Mononuclear cell (primary cell): ENCODE data around the gene ATP5PB. TPM values are rescaled to one million over a fixed set of nuclear protein-coding genes. Genes with fewer than 3 reads are reported as not detected.
A peak's percentile ranks its signal among the peaks of the same experiment; 100 is the strongest.

Experiments used
- H3K27me3 ChIP-seq: 2 replicates; pipeline ENCODE4 v1.6.0; 2011; ENCODE audit warnings: low read length, control low read depth; ENCODE audit not compliant: insufficient read depth
- H3K4me1 ChIP-seq: 2 replicates; pipeline ENCODE4 v1.5.1; 2011; ENCODE audit warnings: mild to moderate bottlenecking, low read length, control low read depth; ENCODE audit not compliant: insufficient read depth
- H3K4me3 ChIP-seq: 2 replicates; pipeline ENCODE4 v1.5.1; 2011; ENCODE audit warnings: mild to moderate bottlenecking, low read length, moderate library complexity
- H3K9me3 ChIP-seq: 2 replicates; pipeline ENCODE4 v1.5.1; 2011; ENCODE audit warnings: low read depth, mild to moderate bottlenecking, control low read depth, low read length
- total RNA-seq: library from RNA; depleted of rRNA; stranded (reverse); fragments of >200 nt; gene quantifications from one replicate; pipeline ENCODE4 v1.2.3, GENCODE V29; 2012

Gene ATP5PB
- total RNA-seq, 1 donor: 177 TPM

GRCh38 chr1:111462370-111463028 is 13.2 kb downstream of the ATP5PB start:
- H3K4me1 ChIP-seq: no peaks in the 10 kb centered on the region
- no peaks in the 10 kb centered on the region for H3K9me3 ChIP-seq
- no peaks in the 10 kb centered on the region for H3K27me3 ChIP-seq
- H3K4me3 ChIP-seq: no peak overlapping the region

DNA sequence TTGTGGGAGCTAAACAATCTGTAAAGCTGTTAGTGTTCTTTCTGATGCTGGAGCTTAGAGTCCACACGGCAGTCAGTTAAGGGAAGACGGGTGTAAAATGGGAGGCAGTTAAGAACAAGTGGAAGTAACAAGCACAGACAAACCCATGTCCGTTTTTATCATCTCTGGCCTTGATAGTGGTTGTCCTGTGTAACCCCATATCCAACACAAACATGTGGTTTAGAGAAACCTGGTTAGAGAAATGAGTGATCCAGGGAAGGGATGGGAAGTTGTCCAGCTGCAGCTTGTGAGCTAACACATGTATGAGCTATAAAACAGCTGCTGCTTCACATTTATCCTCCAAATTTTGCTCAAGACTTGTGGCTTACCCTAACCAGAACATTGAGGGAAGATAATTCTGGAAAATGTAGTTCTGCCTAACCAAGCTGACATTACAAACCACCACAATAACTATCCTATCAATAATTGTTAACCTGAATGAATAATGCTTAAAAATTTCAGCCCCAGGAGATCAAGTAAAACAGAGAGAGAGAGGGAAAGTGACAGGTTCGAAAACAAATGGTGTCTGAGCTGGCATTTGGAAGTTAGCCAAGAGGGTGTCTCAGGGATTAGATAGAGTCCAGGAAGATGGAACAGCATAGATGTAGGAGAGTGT is 13.9 kb downstream of the ATP5PB start:
- Histone ChIP-seq H3K4me1 (no peaks in the 10 kb centered on the region), H3K27me3 (no peaks in the 10 kb centered on the region), H3K4me3 (no peak overlapping the region), H3K9me3 (no peaks in the 10 kb centered on the region)

- H3K27me3 ChIP-seq: no peaks in the 10 kb centered on the region
- no peak overlapping the region for H3K4me3 ChIP-seq
- peaks cover 21% of the 10 kb centered on the region for H3K4me1 ChIP-seq
- no peaks in the 10 kb centered on the region for H3K9me3 ChIP-seq
These were observed 16.5 kb downstream of the ATP5PB start for GRCh38 chr1:111465754-111466153.

- Histone ChIP-seq H3K4me3 (no peak overlapping the region), H3K4me1 (peaks cover 28% of the 10 kb centered on the region), H3K27me3 (no peaks in the 10 kb centered on the region), H3K9me3 (no peaks in the 10 kb centered on the region)
These were observed 17.2 kb downstream of the ATP5PB start for GRCh38 chr1:111466480-111466879.

DNA sequence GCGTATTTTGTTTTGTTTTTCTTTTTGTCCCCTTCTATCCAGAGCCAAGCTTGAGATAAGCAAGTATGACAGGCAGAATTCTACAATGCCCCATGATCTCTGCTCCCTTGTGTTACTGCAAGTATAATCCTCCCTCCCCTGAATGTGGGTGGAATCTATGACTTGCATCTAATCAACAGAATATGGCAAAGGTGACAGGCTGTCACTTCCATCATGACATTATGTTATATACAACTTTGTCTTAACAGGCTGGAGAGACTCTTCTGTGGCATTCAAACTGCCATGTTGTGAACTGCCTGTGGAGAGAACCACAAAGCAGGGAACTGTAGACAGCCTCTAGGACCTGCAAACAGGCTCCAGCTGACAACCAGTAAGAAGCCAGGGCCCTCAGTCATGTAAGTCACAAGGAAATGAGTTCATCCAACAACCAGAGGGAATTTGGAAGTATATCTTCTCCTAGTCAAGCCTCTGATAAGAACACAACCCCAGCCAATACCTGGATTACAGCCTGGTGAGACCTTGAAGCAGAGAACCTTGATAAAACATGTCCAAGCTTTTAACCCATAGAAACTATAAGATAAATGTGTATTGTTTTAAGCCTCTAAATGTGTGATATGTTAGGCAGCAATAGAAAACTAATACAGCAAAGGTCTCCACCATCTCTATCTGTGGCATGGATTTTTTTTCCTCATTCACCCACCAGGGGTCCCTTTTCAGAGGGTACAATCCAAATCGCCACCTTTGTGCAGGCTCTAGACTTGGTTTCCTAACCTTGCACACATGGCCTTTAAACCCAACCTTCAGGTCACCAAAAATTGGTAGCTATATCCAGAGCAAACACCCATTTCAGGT is 18.8 kb downstream of the ATP5PB start:
- Histone ChIP-seq H3K4me3 (no peak overlapping the region), H3K4me1 (peaks cover 44% of the 10 kb centered on the region), H3K9me3 (no peaks in the 10 kb centered on the region), H3K27me3 (no peaks in the 10 kb centered on the region)

DNA sequence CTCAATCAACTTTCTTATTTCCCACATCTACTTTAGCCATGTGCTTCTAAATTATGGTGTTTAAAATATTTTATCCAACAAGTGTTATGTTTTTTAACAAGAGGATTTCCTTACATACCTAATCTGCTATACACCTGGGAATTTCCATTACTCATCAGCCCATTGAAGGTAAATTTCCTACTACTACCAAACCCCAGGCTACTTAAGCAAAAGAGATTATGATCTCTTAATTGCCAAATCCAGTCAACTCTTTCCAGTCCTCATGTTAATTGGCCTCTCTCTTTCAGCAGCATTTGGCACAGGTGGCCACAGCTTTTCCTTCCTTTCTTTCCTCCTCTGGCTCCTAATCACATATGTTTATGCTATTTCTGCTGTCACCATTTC is 19.4 kb downstream of the ATP5PB start:
- peaks cover 50% of the 10 kb centered on the region for H3K4me1 ChIP-seq
- no peaks in the 10 kb centered on the region for H3K27me3 ChIP-seq
- no peaks in the 10 kb centered on the region for H3K9me3 ChIP-seq
- H3K4me3 ChIP-seq: no peak overlapping the region

DNA sequence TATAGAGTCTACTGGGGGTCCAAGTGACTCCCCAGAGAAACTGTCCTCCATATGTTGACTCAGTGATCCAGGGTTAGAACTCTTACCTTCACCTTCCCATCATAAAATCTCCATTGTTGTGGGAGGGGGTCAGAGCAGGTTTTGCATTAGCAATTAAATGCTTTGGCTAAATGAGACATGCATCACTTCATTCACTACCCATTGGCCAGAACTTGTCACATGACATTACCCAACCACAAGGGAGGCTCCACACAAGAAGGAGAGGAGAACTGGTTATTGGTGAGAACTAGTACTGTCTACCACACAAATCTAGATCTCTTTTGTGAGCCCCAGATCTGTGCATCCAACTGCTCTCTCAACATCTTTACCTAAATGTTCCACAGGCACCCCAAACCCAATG is 20.3 kb downstream of the ATP5PB start:
- Histone ChIP-seq H3K4me3 (no peak overlapping the region), H3K9me3 (no peaks in the 10 kb centered on the region), H3K27me3 (no peaks in the 10 kb centered on the region), H3K4me1 (peaks cover 50% of the 10 kb centered on the region)

DNA sequence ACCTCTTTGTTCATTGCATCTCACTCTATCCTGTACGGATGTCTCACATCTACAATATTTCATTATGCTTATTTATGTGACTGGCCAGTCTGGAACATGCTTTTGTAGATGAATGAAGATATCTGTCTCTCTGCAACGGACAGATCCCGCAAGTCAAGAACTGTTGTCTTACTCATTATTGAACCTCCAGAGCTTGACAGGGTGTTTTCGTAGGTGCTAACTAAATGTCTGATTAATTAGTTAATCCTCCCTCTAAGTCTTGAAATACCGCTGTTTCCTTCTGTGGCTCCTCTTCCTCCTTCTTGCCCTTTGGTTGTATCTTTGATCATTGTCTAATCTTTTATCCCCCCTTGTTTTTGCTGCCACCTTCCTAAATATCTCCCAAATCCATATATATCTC is 21.3 kb downstream of the ATP5PB start:
- peaks cover 54% of the 10 kb centered on the region for H3K4me1 ChIP-seq
- no peaks in the 10 kb centered on the region for H3K27me3 ChIP-seq

GRCh38 chr1:111471012-111471411 is 21.7 kb downstream of the ATP5PB start:
- Histone ChIP-seq H3K27me3 (no peaks in the 10 kb centered on the region), H3K4me3 (no peak overlapping the region), H3K9me3 (no peaks in the 10 kb centered on the region), H3K4me1 (peaks cover 58% of the 10 kb centered on the region)

More for the DNA sequence above, 21.3 kb downstream of the ATP5PB start:
- Histone ChIP-seq H3K9me3 (no peaks in the 10 kb centered on the region), H3K4me3 (no peak overlapping the region)

GRCh38 chr1:111471538-111471937 is 22.3 kb downstream of the ATP5PB start:
- no peaks in the 10 kb centered on the region for H3K27me3 ChIP-seq
- no peak overlapping the region for H3K4me3 ChIP-seq
- peaks cover 63% of the 10 kb centered on the region for H3K4me1 ChIP-seq
- no peaks in the 10 kb centered on the region for H3K9me3 ChIP-seq

DNA sequence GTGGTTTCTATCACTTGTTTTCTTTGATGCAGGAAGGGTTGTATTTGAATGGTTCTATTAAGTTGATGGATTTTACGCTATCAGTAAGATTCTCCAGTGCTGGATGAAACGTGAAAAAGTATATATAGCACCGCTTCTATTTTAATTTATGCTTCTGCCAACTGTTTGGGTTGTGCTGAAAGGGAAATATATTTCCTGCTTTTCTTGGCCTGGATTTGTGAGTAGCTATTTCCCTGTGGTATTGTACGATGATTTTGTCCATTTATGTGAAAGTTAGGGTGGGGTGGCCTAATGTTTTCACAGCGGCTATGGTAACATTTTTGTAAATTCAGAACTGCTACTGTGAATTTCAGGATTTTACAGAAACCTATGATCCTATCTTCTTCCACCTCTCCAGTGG is 24.8 kb downstream of the ATP5PB start:
- Histone ChIP-seq H3K27me3 (no peaks in the 10 kb centered on the region), H3K4me3 (peak overlapping the region; percentile 69), H3K9me3 (no peaks in the 10 kb centered on the region), H3K4me1 (peaks cover 79% of the 10 kb centered on the region)

- H3K9me3 ChIP-seq: no peaks in the 10 kb centered on the region
- H3K4me1 ChIP-seq: peaks cover 75% of the 10 kb centered on the region
- peak overlapping the region; percentile 69 for H3K4me3 ChIP-seq
- H3K27me3 ChIP-seq: no peaks in the 10 kb centered on the region
These were observed 25.3 kb downstream of the ATP5PB start for GRCh38 chr1:111474521-111474920.

DNA sequence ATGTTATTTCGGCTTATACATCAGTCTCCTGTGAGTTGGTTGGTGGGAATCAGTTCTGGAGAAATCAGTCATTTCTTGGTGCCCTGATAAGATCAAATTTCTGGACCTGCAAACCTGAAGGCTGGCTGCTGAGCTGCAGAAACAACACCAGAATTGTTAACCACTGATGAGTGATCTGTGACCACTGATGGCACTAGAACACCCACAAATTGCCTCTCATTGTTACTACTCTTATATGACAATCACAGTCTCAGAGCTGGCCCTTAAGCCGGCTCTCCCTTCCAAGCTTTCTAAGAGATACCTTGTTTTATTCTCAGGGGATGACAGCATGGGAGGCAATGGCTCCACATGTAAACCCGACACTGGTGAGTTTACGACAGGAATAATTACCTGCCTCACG is 26.4 kb downstream of the ATP5PB start:
- H3K27me3 ChIP-seq: no peaks in the 10 kb centered on the region
- peaks cover 74% of the 10 kb centered on the region for H3K4me1 ChIP-seq
- H3K9me3 ChIP-seq: no peaks in the 10 kb centered on the region
- peak overlapping the region; percentile 69 for H3K4me3 ChIP-seq

DNA sequence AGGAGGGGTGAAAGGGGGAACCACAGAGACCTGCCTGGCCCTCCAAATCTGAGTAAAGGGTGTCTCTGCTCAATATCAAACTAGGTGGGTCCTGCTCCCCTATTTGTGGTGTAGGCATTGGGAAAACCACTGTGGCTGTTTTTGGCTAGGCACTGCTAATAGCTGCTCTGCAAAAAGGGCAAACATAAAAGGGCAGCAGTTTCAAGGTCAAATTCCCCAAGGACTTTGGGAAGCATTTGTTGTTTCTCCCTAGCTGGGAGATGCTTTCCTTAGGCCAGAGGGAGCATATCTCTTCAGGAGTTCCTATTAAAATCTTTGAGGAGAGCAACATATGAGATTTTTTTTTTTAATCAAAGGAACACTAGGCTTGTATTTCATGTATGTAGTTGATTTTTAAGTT is 26.9 kb downstream of the ATP5PB start:
- no peaks in the 10 kb centered on the region for H3K27me3 ChIP-seq
- H3K4me3 ChIP-seq: peak overlapping the region; percentile 69
- H3K4me1 ChIP-seq: peaks cover 74% of the 10 kb centered on the region
- H3K9me3 ChIP-seq: no peaks in the 10 kb centered on the region

DNA sequence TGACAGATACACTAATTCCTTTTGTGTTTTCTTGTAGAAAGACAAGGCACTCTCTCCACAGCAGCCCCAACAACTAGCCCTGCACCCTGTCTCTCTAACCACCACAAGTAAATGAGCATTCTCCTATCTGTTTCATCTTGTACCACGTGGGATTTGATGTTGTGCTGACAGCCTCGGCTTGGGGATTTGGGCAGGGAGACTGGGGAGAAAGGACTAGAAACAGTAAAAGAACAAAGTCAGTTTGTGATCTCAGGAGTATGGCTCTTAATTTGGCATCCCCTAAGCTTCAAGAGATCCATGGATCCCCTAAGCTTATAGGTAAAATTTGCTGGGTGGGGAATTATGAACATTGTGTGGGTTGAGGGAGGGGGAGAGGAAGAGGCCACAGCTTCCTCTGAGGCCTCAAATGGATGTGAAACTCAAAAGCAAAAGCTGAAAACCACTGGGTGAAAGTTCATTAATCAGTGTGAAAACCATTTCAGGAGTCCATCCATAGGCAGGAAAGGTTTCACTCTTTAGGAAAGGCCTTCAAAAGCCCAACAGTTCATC is 27.6 kb downstream of the ATP5PB start:
- H3K4me3 ChIP-seq: no peak overlapping the region
- no peaks in the 10 kb centered on the region for H3K27me3 ChIP-seq
- peaks cover 74% of the 10 kb centered on the region for H3K4me1 ChIP-seq
- no peaks in the 10 kb centered on the region for H3K9me3 ChIP-seq
